GM21367 (cell line): ENCODE data around the gene ITGAE.
"Not testable (repeated sequence)": the region's sequence is repeated elsewhere in the genome, so short reads cannot be mapped to it uniquely, and the experiment has no call there.

Source experiments
- ATAC-seq: cut with Tn5 transposase; IDR thresholded peaks from one replicate; pipeline ENCODE4 v1.9.1; 2021; ENCODE audit not compliant: unreplicated experiment

Gene ITGAE

DNA sequence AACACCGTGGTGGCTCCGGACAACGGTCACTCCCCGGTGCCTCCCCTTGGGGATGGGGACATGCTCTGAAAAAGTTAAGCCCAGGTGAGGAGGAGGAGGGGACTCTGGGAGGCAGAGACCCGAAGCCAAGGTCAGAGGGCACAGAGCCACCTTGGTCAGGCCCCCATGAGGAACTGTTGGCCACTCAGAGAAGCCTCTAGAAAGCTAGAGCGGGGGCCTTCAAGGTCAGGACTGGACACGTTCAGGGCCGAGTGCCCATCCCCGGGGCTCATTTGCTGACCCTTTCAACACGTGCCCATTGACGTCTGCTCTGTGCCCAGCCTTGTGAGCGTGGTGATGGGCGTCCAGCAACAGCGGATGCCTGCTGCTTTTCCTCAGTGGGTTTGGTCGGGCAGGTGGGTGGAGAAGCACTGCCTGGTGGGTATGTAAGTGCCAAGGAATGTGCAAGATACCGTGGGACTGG is 39.0 kb downstream of the ITGAE start:
- ATAC-seq = no peak

DNA sequence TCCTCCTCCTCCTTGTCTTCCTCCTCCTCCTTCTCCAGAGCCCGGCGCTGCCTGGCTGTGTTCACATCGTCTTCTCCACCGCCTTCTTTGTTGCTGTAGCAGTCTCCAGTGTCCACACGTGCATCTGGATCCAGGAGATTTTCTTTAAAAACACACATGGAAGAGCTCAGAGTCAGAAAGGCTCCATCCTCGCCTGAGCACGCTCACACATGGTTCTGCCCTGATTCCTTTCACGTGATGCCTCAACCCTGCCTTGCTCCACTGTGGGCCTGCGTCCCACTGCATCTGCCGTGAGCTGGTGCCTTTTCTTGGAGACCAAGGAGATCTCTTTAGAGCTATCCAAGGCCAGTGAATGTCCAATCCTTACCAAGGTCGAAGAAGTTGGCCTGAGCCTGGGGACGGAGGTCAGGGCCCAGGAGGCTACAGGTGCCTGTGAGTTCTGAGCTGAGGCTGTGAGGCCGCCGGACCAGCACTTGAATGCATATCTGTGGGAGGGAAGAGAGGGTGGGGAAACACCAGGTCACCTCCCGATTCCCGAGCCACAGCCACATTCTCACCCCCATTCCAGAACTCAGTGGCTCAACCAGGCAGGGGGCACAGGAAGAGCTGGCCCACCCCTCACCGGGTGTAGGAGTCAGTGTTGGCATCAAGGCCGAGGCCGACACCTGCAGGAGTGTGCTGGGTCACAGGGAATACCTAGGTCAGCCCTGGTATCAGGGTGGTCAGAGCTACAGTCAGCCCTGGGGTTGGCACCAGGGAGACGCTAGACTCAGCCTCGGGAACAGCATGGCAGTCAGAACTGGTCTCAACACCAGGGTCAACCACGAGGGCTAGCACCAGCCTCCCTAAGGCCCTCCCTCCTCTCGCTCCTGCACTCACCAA is 39.7 kb downstream of the ITGAE start:
- ATAC-seq = no peak

DNA sequence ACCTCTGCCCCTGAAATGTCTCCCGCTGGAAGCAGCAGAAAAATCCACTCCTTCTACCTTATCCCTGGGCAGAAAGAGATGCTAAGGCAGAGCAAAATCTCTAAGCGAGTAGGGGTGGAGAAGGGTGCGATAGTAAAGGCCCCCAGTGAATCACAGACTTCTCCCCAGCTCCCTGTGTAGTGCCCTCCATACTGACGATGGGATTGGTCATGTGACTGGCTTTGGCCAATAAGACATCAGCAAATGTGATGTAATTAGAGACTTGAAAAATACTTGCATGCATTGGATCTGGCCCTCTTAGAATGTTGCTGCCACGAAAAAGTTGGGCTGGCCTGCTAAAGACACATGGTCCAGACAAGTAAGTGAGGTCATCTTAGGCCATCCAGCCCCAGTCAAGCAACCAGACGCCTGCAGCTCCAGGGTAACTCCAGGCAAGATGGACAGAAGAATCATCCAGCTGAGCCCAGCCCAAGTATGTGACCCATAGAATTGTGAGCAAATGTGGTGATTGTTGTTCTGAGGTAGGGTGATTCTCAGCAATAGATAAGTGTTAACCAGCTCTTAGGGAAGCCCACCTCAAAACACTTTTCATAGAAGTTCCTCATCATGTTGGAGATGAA is 41.3 kb downstream of the ITGAE start:
- ATAC-seq = no peak

DNA sequence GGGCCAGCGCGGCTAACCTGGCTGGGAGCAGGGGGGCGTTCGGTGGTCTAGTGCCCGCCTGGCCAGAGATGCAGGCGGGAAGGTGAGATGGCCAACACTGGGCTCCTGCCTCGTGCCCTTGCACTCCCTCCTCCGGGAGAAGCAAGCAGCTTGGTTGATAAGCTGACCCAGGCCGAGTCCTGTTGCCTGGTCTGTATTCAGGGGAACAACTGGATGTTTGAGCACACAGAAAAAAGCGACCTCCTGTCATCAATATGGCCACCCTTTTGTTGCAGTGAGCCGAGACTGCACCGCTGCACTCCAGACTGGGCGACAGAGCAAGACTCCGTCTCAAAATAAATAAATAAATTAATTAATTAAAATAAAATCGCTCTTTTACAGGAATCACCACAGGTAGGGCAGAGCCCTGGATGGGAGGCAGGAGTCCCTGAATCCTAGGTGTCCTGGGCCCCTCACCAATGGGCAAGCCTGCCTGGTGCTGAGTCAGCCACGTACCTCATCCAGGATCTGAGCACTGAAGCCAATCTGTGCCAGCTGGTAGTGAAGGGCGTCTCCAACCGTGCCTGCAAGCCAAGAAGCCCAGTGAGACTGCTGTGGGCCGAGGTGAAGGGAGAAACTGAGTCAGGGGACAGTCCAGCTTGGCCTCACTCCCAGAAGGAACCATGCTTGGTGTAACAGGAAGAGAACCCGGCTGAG is 45.5 kb downstream of the ITGAE start:
- ATAC-seq = no peak

DNA sequence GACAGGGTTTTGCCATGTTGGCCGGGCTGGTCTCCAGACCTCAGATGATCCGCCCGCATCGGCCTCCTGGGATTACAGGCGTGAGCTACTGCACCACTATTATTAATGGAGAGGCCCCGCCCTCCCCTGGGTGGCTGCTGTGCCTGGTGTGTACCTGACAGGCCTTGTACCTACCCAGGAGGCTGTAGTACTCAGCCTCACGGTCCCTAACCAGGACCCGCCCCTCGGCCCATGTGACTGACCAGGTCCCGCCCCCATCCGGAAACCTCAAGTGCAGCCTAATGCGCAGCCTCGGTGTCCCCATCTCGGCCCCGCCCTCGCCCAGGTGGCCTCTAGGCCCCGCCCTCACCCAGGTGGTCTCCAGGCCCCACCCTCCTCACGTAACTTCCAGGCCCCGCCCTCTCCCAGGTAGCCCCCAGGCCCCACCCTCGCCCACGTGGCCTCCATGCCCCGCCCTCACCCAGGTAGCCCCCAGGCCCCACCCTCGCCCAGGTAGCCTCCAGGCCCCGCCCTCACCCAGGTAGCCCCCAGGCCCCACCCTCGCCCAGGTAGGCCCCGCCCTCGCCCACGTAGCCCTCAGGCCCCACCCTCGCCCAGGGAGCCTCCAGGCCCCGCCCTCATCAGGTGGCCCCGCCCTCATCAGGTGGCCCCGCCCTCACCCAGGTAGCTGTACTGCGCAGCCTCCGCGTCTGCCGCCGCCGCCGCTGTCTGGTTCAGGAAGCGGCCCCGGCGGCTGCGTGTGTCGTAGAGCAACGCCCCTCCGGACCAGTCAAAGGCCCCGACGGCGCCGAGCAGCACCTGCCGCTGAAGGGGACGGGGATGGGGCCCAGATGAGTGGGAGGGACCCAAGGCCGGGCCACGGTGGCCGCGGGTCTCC is 46.3 kb downstream of the ITGAE start:
- no peak for ATAC-seq

DNA sequence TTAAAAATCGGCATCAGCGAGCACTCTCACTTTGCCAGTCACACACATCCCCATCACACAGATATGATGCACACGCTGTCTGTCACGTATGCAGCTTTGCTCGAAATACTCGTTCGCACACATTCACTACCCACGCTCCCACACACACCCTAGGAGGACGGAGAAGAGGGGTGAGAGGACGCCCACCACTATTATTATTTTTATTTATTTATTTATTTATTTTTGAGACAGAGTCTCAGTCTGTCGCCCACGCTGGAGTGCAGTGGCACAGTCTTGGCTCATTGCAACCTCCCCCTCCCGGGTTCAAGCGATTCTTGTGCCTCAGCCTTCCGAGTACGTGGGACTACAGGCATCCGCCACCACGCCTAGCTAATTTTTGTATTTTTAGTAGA is 46.9 kb downstream of the ITGAE start:
- ATAC-seq = no peak

DNA sequence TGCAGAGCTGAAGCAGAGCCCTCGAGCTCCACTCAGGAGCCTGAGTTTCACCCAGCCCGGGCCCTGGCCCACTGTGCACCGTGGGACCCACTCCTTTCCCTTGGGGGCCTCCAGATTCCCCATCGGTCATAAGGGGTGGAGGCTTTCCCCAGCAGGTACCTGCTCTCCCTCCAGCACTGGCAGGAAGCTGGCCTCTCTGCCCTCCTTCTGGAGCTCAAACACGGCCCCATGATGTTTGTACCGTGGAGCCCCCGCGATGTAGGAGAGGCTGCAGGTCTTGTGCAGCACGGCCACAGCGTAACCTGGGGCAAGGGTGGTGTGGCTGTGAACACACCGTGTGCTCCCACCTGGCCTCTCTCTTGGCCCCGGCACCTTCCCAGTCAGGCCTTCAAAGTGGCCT is 47.4 kb downstream of the ITGAE start:
- no peak for ATAC-seq

DNA sequence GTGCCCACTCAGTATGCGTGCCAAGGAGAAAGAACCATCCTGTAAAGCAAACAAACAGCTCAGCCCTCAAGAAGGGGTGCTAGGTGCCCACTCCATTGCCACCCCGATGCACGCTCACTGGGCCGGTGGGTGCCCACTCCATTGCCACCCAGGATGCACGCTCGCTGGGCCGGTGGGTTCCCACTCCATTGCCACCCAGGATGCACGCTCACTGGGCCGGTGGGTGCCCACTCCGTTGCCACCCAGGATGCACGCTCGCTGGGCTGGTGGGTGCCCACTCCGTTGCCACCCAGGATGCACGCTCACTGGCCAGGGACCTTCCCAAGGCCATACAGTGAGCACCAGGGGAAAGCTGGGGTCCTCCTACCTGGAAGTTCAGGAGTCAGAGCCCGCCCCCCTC is 49.2 kb downstream of the ITGAE start:
- no peak for ATAC-seq

DNA sequence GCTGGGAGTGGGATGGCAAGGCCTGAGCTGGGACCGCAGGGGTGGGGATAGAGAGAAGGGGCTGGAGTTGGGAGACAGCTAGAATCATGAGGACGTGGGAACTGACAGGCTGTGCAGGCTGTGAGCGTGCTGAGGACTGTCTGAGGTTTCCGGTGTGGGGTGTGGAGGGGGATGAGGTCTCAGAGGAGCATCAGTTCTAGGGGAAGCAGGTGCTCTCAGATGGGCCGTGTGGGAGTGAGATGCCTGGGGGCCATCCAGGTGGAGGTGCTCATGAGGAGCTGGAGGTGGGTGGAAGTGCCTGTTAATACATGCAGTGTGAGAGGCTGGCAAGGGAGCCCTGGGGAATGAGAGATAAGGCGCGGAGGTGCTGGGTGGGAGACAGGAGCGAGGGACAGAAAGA is 50.1 kb downstream of the ITGAE start:
- ATAC-seq = no peak

DNA sequence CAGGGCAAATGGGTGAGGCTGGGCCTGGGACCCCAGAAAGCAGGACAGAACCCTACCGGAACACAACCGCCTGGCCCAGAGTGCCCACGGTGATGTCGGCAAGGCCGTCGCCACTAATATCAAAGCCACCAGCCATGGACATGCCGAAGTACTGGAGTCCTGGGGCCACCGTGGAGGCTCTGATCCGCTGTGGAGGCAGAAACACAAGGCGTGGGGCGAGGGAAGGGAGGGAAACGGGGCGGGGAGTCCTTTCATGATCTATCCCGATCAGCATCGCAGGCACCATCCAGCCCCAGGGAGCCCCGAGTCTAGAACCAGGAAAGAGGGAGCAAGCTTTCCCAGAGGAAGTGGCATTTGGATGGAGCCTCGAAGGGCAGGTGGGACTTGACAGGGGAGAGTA is 50.7 kb downstream of the ITGAE start:
- no peak for ATAC-seq

DNA sequence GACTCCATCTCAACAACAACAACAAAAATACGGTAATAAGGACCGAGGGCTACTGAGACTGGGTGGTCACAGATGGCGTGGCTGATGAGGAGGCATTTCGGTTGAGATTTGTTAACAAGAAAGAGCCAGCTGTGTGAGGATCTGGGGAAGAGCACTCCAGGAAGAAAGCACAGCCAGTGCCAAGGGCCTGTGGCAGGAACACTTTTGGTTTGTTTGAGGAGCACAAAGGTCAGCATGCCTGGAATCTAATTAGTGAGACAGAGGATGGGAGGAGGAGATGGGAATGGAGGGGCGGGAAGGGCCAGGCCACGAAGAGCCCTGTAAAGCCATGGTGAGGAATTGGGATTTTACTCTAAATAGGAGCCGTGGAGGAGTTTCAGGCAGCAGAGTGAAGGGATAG is 52.4 kb downstream of the ITGAE start:
- no peak for ATAC-seq

DNA sequence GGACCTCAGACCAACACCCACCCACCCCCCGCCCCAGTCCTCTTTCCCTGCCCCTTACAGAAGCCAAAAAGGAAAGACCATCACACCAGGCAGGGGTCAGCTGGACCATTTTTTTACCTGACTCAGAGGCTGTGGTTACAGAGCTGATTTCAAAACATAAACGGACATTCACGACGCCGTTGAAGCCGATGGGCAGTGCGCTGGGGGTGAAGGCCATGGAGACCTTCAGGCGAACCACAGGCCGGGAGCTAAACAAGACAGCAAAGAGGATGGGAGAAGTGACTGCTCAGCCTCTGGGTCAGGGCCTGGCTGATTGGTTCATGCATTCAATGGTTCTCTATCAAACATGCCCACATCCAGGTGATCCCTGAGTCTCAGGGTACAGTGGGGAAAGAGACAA is 53.2 kb downstream of the ITGAE start:
- ATAC-seq = no peak

DNA sequence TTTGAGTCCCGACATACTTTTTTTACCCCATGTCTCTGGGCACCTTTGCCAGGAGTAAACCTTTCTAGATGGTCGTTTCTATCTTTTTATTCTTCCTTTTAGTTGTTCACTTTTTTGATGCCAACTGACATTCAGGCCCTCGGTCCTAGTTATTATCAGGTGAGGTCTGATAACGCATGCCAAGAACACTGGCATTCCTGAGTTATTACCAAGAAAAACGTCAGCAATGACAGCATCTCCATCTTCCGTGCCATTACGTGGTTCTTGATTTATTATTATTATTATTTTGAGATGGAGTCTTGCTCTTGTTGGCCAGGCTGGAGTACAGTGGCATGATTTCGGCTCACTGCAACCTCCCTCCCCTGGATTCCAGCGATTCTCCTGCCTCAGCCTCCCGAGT is 55.9 kb downstream of the ITGAE start:
- no peak for ATAC-seq

DNA sequence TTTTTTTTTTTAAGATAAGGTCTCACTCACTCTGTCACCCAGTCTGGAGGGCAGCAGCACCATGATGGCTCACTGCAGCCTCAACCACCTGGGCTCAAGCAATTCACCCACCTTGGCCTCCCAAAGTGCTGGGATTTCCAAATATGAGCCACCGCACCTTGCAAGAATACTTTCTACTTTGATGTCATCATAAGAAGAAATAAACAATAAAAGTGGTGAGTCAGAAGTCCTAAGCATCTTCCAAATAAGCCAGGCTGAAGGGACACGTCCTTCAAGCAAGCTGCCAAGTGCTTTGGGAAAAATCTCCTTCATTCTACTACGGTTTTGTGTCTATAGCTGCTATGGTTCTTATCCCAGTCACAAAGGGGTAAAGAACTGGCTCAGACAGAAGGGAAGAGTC is 57.0 kb downstream of the ITGAE start:
- no peak for ATAC-seq

DNA sequence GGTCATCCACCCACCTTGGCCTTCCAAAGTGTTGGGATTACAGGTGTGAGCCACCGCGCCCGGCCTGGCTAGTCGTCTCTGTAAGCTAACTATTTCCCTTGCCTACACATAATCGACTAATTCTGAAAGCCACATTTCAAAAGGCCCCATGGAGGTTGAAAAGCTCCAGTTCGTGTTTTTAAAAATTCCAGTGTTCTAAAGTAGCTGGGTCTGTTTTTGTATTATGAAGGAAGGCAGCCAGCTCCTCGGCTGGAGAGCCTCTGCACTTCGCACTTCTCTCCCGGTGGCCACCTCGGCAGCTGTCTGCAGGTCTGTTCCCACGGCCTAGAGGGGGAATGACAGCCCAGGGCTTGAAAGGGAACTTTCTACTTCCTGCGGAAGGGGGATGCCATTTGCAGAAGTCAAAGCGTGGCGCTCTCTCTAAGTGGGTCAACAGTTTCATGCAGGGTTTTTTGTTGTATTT is 60.3 kb downstream of the ITGAE start:
- no peak for ATAC-seq

DNA sequence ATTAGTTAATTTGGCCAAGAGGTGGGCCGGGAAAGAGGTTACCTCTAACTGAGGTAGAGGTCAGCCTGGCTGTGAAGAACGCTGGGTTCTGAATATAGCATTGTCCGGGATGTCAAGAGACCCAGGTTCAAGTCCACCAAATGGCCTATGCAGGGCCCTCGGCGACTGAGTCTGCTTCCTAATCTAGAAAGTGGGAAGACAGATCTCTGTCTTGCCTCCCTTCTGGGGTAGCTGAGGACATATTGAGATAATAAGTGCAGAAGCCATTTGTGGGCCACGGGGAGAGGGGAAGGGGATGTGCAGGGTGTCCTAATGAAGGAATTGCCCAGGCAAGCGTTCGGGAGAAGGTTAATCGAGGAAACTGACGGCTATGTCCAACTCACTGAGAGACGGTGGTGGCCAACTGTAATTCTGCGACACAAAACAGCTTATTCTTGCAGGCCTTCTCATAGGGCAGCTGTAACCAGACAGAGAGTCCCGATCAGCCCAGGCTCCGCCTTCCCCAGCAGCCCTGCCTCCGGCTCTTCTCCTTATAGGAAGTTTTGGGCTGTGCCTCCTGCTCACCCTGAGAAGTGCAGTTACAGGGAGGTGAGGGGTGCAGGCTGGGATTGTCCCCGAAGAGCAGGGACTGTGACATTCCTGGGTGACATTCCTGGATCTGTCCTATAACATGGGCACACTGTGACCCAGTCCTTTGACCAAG is 61.4 kb downstream of the ITGAE start:
- no peak for ATAC-seq

DNA sequence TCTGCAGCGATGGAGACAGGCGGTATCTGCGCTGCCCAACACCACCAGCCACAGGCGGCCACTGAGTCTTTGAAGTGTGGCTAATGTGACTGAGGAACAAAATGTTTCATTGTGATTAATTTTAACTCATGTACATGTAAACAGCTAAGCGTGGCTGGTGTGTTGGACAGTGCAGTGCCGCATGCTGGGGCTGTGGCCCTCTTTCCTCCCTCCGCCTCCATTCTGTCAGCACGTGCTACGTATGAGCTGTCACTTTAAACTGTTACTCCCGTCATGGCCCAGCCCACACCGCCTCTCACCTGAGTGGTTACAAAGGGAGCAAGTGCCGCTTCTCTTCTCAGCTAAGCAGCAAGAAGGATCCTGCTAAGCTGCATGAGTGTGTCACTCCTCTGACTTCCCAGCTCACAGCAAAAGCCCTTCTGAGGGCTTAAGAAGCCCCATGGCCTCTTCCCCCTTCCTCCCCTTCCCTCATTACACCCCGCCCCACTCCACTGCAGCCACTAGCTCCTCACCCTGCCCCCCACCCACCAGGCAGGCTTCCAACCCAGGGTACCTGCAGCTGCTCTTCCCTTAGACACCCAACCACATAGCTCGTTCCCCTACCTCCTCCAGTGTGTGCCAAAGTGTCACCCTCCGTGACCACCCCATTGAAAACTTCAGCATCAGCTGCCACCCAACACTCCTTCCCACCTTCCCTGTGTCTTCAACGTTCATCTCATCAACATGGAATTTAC is 62.3 kb downstream of the ITGAE start:
- no peak for ATAC-seq

DNA sequence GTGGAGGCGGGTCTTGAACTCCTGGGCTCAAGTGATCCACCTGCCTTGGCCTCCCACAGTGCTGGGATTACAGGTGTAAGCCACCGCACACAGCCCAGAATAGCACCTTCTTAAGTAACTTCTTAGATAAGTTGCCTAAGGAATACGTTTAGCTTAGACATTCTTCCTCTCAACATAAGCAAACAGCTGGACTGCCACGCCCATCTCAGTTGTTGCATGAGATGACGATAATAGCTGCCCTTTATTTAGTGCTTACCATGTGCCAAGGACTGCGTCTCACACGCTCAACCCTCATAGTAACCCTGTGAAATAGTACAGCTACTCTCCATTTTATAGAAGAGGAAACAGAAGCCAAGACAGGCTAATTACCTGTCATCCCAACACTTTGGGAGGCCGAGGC is 65.5 kb downstream of the ITGAE start:
- ATAC-seq = no peak

DNA sequence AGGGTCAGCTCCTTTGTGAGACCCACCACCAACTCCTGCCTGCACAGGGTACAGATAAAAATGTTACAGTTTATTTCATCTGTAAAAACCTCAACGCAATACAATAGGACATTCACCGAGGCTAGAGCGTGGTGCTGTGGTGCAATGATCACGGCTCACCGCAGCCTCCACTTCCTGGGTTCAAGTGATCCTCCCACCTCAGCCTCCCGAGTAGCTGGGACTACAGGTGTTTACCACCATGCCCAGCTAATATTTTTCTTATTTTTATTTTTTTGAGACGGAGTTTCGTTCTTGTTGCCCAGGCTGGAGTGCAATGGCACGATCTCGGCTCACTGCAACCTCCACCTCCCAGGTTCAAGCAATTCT is 66.1 kb downstream of the ITGAE start:
- ATAC-seq = not testable (repeated sequence)

DNA sequence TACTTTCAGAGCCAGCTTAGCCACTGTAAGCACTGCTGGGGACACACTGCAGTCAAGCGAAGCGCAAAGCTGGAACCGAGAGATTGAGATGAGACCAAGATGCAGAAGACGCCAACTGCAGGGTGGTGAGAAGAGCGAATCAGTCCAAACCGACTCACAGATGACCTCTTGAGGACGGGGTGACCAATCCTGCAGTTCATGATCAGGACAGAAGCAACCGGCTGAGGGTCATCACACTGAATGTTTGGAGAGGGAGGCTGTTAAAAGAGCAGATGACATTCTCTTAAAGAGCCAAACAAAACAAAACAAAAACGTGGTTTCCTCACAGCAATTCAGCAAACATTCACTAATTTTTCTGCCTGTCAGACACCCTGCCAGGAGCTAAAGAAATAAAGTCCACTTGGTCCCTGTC is 68.8 kb downstream of the ITGAE start:
- ATAC-seq = no peak
